ENCODE results near the gene ZNF799.

DNA sequence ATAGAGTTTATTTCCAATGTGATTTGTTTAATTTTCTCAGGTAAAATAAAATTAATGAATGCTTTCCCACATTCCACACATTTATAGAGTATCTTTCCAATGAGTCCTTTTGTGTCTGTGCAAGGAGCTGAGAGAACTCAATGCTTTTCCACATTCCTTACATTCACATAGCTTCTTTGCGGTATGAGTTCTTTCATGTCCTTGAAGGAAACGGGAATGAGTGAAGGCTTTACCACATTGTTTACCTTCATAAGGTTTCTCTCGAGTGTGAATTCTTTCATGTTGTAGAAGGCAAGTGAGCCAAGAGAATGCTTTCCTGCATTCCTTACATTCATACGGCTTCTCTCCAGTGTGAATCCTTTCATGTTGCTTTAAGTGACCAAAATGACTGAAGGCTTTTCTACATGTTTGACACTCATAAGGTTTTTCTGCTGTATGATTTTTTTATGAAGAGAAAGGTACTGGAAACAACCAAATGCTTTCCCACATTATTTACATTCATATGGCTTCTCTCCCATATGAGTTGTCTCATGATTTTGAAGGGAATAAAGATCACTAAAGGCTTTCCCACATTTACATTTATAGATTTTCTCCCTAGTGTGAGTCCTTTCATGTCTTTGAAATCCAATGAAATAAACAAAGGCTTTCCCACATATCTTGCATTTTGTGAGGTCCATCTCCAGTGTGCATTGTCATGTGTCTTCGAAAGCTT is 21.2 kb downstream of the ZNF799 start:
- TF ChIP-seq, protein P1, sequence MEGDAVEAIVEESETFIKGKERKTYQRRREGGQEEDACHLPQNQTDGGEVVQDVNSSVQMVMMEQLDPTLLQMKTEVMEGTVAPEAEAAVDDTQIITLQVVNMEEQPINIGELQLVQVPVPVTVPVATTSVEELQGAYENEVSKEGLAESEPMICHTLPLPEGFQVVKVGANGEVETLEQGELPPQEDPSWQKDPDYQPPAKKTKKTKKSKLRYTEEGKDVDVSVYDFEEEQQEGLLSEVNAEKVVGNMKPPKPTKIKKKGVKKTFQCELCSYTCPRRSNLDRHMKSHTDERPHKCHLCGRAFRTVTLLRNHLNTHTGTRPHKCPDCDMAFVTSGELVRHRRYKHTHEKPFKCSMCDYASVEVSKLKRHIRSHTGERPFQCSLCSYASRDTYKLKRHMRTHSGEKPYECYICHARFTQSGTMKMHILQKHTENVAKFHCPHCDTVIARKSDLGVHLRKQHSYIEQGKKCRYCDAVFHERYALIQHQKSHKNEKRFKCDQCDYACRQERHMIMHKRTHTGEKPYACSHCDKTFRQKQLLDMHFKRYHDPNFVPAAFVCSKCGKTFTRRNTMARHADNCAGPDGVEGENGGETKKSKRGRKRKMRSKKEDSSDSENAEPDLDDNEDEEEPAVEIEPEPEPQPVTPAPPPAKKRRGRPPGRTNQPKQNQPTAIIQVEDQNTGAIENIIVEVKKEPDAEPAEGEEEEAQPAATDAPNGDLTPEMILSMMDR (IDR thresholded peaks at IDR 0.05): no peak
- TF ChIP-seq POLR2A (IDR thresholded peaks at IDR 0.05; ENCODE audit: low read depth): no peak
- no peak for TF ChIP-seq POLR2AphosphoS5 (IDR thresholded peaks at IDR 0.05)

Data from esophagus muscularis mucosa (tissue), 3 donors.